GM21447 (cell line): Measurements from ENCODE around the gene NTRK1.

Experiments
- ATAC-seq: cut with Tn5 transposase; IDR thresholded peaks from one replicate; pipeline ENCODE4 v1.9.1; 2021; ENCODE audit not compliant: unreplicated experiment

NTRK1 gene

DNA sequence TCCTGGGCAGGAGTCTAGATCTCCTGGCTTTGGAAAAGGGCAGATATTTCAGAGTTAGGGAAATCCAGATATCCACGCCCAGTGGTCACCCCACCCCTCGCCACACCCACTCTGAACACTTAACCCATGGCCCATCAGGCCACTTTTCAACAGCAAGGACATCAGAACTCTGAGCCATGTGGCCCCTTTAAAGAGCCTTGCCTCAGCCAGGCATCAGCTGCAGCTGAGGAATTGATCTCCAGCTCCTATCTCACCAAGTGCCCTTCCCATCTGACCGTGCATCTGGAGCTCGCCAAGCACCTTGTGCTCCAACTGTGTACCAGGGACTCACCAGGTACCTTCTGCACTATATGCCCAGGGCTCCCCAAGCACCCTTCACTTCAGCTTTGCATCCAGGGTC lies 23.8 kb upstream of the NTRK1 start:
- no peak for ATAC-seq

DNA sequence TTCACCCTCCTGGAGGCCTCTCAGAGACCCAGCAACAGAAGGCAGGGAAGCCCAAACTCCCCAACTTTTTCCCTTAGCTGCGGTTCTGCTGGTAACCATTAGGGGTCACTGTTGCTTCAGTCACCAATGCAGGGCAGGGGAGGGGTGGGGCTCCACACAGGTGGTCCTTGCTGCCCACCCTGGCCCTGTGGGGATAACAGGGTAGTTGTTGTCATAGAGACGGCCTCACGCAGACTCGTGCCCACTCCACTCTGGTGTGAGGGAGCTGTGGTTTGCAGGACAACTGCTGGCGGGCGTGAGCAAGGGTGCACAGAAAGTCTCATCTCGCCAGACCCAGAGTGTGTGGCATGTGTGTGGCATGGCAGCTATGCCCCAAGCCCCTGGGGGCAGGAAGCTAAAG lies 21.7 kb upstream of the NTRK1 start:
- no peak for ATAC-seq

DNA sequence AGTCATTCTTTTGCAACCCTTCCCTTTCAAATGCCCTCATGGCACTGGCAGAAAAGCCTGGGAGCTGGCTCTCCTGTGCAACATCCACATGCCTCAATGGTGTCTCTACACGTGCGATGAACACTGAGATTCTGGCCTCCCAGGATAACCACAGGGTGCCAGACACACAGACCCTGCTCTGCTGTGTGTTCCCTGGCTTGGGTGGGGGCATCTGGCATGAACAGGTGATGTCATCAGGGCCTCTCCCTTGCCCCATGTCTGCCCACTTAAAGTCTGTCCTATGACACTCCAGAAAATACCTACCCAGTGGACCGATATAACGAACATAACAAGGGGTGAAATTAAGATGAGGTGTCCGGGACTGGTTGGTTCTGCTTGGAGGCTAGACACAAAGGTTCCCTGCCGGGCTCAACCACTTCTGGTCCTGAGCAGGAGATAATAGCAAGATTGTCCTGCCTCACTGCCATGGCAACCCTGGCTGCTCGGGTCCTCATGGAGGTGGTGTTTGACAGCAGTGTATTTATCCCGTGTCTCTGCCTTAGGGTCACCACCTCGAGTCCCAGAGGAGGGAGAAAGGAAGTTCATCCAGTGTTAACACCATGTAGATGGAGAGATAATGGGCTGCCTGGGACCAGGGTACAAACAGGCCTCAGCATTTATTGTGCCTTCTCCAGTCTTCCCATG lies 21.1 kb upstream of the NTRK1 start:
- no peak for ATAC-seq

DNA sequence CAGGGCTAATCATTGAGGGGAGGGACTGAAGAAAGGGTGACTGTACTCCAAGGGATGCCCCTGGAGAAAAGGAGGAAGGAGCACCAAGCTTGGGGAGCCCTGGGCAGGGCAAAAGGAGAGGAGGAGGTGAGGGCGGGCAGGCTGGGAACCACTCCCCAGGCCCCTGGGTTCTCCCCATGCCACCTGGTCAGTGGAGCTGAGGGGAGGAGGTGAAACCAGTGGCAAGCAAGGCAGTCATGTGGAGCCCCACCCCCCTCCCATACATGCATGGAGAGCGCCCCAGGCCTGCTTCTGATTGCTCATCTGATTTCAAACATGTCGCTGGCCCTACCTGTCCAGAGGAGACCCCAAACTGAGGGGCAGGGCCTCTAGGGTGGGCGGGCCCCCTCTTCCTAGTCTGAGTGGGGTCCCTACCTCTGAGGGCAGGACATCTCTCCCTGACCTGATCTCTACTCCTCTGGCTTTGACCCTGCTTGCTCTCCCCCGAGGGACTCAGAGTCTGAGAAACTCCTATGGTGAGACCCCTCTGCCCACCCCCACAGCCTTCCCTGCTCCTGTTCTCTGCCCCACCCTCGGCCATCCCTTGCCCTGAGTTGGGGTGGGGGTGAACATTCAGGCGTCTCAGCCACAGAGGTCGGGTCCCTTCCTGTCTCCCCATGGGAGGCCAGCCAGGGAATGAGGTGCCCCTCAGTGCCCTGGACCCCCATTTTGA lies 20.3 kb upstream of the NTRK1 start:
- ATAC-seq: no peak

DNA sequence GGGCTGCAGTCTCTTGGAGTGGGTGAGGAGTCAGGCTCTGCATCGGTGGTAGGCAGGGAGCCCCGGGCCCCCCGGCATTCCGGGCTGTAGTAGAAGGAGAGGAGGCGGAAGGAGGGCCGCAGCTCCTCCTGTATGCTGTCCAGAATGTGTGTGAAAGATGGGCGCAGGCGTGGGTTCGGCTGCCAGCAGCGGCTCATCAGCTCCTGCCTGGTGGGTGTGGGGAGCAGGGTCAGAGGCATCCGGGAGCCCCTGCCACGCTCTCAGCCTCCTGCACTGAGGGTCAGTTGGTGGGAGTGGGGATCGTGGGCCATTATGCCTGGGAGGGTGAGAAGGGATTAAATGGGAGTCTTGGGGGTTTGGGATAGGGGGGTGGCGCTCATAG lies 19.8 kb upstream of the NTRK1 start:
- ATAC-seq: no peak

DNA sequence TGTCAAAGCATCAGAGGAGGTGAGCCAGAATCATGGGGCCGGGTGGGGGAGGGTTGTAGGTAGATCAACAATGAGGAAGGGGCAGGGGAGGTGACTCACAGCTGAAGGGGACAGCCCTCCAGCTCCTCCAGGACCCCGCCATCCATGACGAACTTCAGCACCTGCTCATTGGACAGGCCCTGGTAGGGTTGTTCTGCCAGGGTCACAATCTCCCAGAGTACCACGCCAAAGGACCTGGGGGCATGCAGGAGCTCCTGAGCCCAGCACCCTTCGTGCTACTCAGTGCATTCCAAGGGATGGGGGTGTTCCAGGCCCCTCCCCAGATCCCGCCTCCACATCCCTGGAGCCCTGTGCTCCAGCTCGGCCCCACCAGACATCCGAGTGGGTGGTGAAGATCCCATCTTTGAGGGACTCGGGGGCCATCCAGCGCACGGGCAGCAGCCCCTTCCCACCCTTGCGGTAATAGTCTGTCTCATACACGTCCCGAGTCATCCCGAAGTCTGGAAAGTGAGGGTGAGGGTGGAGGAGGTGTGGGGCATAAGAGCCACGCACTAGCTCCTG lies 19.3 kb upstream of the NTRK1 start:
- ATAC-seq: no peak

DNA sequence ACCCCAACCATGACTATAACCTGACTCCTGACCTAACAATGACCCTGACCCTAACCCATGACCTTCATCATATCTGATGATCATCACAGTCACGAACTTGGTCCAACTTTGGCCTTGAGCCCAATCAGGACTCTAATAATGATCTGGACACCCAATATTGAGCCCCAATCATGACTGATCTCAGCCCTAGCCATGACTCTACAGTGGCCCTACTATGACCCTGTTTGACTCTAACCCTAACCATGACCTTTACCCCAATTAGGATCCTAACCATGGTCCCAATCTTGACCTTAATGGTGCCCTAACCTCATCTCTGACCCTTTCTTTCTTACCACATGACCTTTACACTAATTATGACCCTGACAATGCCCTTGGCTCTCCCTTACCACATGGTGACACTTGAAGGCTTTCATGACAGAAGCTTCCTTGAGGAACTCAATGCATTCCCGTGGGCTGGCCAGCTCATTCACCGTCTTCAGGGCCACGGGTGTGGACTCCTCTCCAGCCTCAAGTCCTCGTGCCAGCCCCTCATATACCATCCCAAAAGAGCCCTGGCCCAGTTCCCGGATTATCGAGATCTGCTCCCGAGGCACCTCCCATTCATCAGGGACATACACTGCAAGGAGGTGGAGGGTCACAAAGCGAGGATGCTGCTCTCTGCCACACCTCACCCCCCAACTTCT lies 17.9 kb upstream of the NTRK1 start:
- ATAC-seq: no peak

DNA sequence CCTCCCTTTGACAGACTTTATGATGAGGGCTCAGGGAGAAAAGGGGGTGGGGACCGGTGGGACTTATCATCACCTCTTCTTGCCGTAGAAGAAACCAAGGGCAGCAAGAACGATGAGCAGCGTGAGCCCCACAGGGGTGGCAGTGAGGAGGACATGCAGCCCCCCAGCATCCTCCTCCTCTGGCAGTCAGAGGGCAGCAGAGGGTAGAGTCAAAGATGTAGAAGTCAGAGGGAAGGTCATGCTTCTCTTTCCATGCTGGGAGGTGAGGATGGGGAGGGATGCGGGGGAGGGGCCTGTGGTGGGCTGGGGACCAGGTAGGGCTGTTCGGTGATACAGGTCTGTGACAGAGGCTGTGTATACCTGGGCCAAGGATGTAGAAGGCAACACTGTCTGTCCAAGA lies 16.6 kb upstream of the NTRK1 start:
- ATAC-seq: no peak

DNA sequence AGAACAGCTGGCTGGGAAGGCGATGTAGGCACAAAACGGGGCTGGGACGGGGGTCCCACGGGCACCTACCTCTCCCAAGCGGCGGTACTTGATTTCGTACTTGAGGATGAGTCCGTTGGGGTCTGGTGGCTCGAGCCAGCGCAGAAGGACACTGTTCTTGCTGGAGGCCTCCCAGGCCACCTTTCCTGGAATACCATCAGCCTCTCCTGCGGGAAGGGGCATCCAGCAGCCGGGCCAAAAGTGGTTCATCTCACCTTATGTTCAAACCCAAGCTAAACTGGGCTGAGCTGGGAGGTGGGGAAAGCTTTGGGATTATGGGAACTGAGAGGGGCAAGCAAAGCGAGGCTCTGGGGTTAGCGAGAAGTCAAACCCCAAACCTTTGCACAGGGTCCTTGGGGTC lies 16.0 kb upstream of the NTRK1 start:
- ATAC-seq: no peak

DNA sequence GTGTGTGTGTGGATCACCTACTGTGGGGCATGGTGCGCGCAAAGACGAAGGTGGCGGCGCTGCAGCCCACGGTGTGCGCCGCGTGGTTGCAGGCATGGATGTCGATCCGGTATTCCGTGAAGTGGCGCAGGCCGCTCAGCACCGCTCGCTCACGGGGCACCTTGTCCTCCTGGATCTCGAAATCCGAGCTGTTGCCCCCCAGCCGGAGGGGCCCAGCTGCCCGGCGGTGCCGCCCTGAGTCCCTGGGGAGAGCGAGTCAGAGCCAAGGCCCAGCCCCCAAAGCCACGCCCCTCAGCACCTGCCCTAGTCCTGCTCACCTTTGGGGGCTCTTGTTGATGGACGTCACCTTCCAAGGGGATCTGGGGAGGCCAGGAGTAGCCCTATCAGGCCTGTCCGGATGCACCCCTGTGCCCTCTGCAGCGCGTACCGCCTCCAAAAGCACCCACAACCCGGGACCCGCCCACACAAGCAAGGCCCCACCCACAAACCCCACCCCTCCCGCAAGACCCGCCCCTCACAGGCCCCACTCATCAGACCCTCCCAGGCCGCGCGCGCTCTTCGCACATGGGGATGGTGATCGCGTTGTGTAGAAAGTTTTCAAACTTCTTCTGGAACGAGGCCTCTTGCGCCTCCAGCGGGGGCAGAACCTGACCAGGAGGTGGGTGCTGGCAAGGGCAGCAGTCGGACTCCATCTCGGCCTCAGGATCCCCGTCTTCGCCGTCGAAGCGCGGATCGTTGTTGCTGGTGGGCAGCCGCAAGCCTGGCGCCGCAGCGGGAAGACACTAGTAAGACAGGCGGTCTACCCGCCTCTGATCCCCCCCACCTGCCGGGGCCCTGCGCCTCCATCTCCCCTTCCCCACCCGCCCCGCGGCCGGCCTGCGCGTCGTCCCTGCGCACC lies 15.4 kb upstream of the NTRK1 start:
- ATAC-seq: no peak

DNA sequence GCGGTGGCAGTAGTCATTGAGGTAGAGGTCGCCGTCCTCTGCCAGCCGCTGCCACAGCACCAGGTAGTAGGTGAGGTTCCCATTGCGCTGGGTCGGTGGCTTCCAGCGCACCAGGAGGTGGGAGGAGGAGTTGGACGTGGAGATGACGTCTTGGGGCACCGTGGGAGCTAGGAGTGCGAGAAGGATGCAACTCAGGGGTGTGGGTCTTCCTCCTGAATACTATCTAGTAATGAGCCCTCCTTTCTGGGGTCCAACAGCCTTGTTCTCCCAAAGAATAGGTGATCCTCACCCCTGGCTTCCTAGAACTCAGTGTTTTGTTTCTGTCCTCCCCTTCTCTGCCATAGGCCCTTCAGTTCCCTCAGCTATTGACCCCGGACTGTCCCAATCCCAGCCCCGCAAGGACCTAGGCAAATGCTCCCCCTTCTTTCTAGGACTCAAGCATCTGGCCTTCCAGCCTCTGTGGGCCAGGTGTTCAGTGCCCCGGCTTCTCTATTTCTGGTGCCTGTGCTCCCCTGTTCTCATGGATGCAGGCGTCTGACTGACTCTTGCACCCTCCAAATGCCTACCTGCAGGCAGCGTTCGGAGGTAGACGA lies 14.6 kb upstream of the NTRK1 start:
- no peak for ATAC-seq

DNA sequence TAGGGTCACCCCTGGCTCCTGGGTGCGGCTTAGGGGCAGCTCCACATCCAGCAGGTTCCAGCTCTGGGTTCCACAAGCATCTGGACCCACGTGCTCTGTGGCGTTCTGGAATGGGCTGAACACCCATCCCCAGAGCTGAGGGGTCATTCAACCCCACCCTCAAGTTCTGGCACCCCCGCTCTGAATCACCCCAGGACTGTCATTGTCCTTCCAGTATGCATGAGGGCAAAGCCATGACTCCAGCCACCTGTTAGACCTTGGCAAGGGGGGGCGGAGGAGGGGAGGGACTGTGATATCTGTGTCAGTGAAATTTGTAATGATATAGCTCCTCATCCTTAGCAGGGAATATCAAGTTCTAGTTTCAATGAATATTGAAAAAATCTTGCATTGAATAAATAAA lies 14.0 kb upstream of the NTRK1 start:
- no peak for ATAC-seq

DNA sequence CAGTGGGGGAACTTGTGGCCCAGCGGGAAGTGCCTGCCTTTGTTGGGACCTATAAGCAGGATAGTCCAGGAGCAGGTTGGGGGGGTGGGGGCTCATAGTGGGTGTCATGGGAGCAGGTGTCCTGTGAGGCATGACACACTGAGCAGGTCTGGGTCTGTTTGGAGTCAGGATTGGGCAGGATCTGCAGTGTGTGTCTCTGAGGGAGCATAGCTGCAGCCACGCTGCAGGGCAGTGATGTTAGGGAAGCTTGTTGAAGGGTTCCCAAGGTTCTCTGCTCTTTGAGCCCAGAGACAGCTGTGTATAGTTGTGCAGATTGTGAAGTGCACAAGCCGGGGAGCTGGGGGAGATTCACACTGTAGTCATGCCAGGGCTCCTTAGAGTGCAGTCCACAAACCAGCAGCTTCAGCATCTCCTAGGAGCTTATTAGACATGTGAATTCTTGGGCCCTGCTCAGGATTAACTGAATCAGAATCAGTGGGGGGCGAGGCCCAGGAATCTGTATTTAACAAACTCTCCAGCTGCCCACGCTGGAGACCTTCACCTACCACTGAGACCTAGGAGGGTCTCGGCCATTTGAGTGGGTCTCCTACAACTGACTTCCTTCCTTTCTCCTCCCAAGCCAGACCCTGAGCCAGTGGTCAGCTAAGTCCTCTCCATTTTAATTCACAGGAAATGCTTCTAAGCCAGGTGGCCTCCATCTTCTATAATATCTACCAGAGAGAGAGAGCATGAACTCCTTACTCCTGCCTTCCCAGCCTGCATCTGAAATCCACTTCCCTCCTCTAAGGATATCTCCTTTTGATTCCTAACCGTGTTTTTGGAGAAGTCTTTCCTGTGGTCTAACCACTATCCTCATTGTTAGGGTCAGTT lies 12.8 kb upstream of the NTRK1 start:
- no peak for ATAC-seq

DNA sequence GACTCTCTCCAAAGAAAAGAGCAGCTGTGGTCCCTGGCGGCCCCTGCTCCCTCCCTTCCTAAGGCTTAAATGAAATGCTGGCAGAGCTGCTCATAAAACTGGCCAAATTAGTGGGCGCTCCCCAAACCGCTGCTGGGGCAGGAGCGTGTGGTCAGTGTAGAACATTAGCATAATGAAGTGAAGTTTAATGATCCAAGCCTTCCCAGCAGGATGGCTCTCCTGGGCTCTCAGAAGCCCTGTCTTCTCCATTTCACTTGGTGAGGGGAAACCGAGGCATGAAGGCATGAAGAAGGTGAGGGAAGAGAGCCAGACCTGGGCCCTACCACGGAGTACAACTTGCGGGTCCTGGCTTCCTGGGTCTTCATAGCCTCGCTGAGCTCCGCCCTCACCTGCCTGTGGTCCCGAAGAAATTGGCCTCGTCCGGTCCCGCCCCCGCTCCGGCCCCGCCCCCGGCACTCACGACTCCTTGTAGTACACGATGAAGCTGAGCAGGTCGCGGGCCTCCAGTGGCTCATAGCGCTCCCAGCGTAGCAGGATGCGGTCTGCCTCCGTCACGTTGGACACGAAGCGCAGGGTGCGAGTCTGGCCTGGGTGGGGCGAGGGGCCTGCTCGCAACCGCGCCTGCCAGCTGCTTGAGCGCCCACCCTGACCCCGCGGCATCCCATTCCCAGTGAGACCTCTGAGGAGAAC lies 12.1 kb upstream of the NTRK1 start:
- ATAC-seq: no peak

DNA sequence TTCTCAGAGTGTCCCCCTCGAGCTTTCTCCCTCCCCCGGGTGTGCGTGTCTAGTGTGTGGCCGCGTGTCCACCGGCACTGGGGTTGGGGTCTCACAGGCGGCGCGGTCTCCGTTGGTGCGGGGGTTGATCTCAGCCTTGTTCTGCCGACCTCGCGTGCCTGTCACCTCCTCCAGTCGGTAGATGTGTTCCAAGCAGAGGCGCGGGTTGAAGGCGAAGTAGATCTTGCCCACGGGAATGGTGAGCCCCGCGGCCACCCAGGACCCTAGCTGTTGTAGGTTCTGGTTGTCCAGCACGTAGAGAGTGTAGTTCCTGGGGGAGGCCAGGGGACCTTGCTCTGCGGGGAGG lies 11.5 kb upstream of the NTRK1 start:
- no peak for ATAC-seq

DNA sequence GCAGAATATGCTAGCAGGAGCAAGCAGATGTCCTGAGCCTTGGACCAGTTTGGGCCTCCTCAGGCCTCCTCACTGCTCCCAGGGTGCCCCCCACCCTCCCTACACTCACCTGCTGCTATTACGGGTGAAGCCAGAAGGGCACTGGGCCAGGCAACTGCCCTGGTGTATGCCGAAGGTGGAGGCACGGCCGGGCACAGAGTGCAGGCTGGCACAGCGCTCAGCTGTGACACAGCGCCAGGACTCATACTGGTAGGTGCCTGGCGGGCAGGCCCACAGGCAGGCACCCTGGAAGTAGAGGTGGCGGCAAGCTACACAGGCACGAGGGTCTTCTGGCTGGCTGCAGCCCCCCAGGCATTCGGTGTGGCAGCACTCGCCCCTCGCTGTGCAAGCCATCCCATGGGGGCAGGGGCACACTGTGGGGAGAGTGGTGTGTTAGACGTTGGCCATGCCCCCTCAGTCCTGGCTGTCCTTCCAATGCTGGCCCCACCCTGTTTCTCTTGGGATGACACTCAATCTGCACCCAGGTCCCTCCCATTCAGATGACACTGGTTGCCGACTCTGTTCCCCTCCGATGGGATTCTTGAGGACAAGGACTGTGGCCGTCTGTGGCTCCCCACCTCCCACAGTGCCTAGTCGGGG lies 8.8 kb upstream of the NTRK1 start:
- ATAC-seq: no peak

DNA sequence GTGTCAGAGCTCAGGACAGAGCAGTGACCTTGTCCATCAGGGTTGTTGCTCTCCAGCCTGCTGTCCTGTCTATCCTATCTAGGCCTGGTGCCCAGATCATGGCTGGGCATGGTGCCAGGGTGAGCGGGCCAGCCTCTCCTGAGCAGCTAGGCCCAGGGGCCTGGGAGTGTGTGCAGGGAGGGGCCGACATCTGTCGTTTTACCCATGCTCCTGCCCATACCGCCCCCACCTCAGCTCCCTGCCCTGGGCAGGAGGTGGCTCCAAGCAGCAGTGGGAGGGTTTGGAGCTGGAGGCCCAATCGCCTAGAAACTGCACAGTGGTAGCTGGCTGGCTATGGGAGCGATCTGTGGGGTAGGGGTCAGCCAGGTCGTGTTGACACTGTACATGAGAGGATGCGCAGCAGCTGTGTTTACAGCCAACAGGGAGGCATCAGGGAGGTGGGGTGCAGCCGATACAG lies 8.2 kb upstream of the NTRK1 start:
- ATAC-seq: no peak

DNA sequence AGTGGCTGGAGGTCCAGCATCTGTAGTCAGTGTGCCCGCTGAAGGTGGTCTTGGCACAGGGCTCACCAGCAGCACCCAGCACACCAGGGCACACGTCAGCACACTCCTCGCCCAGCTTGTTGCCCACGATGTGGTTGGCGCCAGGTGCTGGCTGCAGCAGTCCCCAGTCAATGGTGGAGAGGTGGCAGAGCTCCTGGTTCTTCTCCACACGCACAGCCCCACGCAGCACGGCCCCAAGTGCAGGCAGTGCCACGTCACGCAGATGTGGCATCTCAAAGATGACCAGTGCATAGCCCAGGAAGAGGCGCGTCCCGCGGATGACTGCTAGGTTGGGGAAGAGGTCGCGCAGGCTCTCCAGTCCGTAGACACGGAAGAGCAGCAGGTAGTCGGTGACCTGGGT lies 6.9 kb upstream of the NTRK1 start:
- no peak for ATAC-seq

DNA sequence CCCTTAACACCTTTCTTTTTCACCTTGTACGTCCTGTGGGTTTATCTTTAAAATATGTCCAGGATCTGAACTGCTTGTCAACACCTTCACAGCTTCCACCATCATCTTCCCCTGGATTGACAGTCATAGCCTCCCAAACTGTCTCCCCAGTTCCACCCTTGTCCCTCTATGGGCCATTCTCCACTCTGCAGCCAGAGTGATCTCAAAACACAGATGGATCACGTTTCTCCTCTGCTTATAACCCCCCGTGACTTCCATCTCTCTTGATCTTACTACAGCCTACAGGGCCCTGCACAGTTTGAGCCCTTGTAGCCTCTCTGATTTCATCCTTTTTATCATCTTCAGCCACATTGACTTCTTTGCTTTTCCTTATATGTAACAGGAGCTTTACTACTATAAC lies 6.0 kb upstream of the NTRK1 start:
- no peak for ATAC-seq
